ENCODE measurements around the gene ADGRD1.

Gene ADGRD1

GRCh38 chr12:130938186-130938585 is 15.5 kb upstream of the ADGRD1 start:
- no peak for DNase-seq

- no peak for DNase-seq
Observed at GRCh38 chr12:130944878-130945277, 8.8 kb upstream of the ADGRD1 start.

- no peak for DNase-seq
Observed at GRCh38 chr12:130945786-130946492, 7.8 kb upstream of the ADGRD1 start.

GRCh38 chr12:130947028-130947613 is 6.6 kb upstream of the ADGRD1 start:
- DNase-seq: no peak

GRCh38 chr12:130948136-130948535 is 5.6 kb upstream of the ADGRD1 start:
- DNase-seq: no peak

- DNase-seq: no peak
Observed at GRCh38 chr12:130948751-130949150, 5.0 kb upstream of the ADGRD1 start.

GRCh38 chr12:130949806-130950205 is 3.9 kb upstream of the ADGRD1 start:
- DNase-seq: no peak

- DNase-seq: no peak
Observed at GRCh38 chr12:130951636-130952035, 2.1 kb upstream of the ADGRD1 start.

- no peak for DNase-seq
Observed at GRCh38 chr12:130952171-130952954, 1.3 kb upstream of the ADGRD1 start.

GRCh38 chr12:130954544-130954831 is 781 bp downstream of the ADGRD1 start:
- no peak for DNase-seq

GRCh38 chr12:130955238-130955816 is 1.6 kb downstream of the ADGRD1 start:
- DNase-seq: no peak

GRCh38 chr12:130956009-130956408 is 2.3 kb downstream of the ADGRD1 start:
- no peak for DNase-seq

GRCh38 chr12:130956456-130957303 is 3.0 kb downstream of the ADGRD1 start:
- DNase-seq: no peak

GRCh38 chr12:130957304-130957621 is 3.6 kb downstream of the ADGRD1 start:
- DNase-seq: no peak

GRCh38 chr12:130958557-130959140 is 4.9 kb downstream of the ADGRD1 start:
- DNase-seq: no peak

GRCh38 chr12:130959632-130960031 is 5.9 kb downstream of the ADGRD1 start:
- no peak for DNase-seq

- no peak for DNase-seq
Observed at GRCh38 chr12:130960058-130960457, 6.4 kb downstream of the ADGRD1 start.

GRCh38 chr12:130960787-130961186 is 7.1 kb downstream of the ADGRD1 start:
- no peak for DNase-seq

- no peak for DNase-seq
Observed at GRCh38 chr12:130961921-130962451, 8.3 kb downstream of the ADGRD1 start.

GRCh38 chr12:130965214-130965613 is 11.5 kb downstream of the ADGRD1 start:
- no peak for DNase-seq

- DNase-seq: no peak
Observed at GRCh38 chr12:130965668-130966067, 12.0 kb downstream of the ADGRD1 start.

- no peak for DNase-seq
Observed at GRCh38 chr12:130966443-130967030, 12.8 kb downstream of the ADGRD1 start.

All from SHP77 treated with DMSO at 0.1 percent for 48 hours (cell line).